ENCODE data around the gene SCO2. TPM values are rescaled to one million over a fixed set of nuclear protein-coding genes. Genes with fewer than 3 reads are reported as not detected.

SCO2 gene
- total RNA-seq, 4 donors from 2014 or later, result 1.5 to 10.7 (median 8.3) TPM

GRCh38 chr22:50485221-50486131 lies 39.9 kb downstream of the SCO2 start:
- TF ChIP-seq CTCF (IDR thresholded peaks at IDR 0.05; ENCODE audit: low read depth), result no peak

- no peak for TF ChIP-seq CTCF (IDR thresholded peaks at IDR 0.05; ENCODE audit: low read depth)
These were observed 41.2 kb downstream of the SCO2 start for GRCh38 chr22:50483977-50484853.

- no peak for TF ChIP-seq CTCF (IDR thresholded peaks at IDR 0.05; ENCODE audit: low read depth)
These were observed 41.8 kb downstream of the SCO2 start for GRCh38 chr22:50483556-50483955.

- no peak for TF ChIP-seq CTCF (IDR thresholded peaks at IDR 0.05; ENCODE audit: low read depth)
These were observed 42.3 kb downstream of the SCO2 start for GRCh38 chr22:50483106-50483505.

GRCh38 chr22:50482107-50483074 lies 43.0 kb downstream of the SCO2 start:
- no peak for TF ChIP-seq CTCF (IDR thresholded peaks at IDR 0.05; ENCODE audit: low read depth)

GRCh38 chr22:50481440-50482106 lies 43.8 kb downstream of the SCO2 start, which contains the start of gene ADM2:
Gene ADM2 (plus strand): TSS chr22:50481543. CDS start chr22:50481848, 305 bp downstream.
- no peak for TF ChIP-seq CTCF (IDR thresholded peaks at IDR 0.05; ENCODE audit: low read depth)

Measured in subcutaneous adipose tissue (tissue), 4 donors.